ENCODE measurements around the gene IFRD2. TPM values are rescaled to one million over a fixed set of nuclear protein-coding genes. Genes with fewer than 3 reads are reported as not detected.
A peak's percentile ranks its signal among the peaks of the same experiment; 100 is the strongest.

The IFRD2 gene
- total RNA-seq, 1 donor from 2014 or later: 231 TPM

- H3K9me3 ChIP-seq: no peaks in the 10 kb centered on the region
- TF ChIP-seq, protein P1, sequence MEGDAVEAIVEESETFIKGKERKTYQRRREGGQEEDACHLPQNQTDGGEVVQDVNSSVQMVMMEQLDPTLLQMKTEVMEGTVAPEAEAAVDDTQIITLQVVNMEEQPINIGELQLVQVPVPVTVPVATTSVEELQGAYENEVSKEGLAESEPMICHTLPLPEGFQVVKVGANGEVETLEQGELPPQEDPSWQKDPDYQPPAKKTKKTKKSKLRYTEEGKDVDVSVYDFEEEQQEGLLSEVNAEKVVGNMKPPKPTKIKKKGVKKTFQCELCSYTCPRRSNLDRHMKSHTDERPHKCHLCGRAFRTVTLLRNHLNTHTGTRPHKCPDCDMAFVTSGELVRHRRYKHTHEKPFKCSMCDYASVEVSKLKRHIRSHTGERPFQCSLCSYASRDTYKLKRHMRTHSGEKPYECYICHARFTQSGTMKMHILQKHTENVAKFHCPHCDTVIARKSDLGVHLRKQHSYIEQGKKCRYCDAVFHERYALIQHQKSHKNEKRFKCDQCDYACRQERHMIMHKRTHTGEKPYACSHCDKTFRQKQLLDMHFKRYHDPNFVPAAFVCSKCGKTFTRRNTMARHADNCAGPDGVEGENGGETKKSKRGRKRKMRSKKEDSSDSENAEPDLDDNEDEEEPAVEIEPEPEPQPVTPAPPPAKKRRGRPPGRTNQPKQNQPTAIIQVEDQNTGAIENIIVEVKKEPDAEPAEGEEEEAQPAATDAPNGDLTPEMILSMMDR (IDR thresholded peaks at IDR 0.05): no peak
- no peaks in the 10 kb centered on the region for H3K27me3 ChIP-seq
- H3K27ac ChIP-seq: peak overlapping the region; percentile 92 to 95
- peaks cover 15% of the 10 kb centered on the region in 2 donors for H3K36me3 ChIP-seq
- no peak overlapping the region for H3K4me3 ChIP-seq
- H3K4me1 ChIP-seq: peaks cover 61 to 89% of the 10 kb centered on the region in 2 donors
- no peak for DNase-seq (ENCODE audit: low spot score in 2 of 2)
- intact Hi-C loops (cut with DNase I): no loop called here
Measured at GRCh38 chr3:50243543-50243895, 48.7 kb downstream of the IFRD2 start.

- peak in 1 of 2 donors; percentile 83 for DNase-seq (ENCODE audit: low spot score in 2 of 2)
- TF ChIP-seq, protein P1 (IDR thresholded peaks at IDR 0.05): no peak
- no peaks in the 10 kb centered on the region for H3K9me3 ChIP-seq
- peak overlapping the region; percentile 92 to 95 for H3K27ac ChIP-seq
- no peaks in the 10 kb centered on the region for H3K27me3 ChIP-seq
- peak overlapping the region; percentile 4 to 29 for H3K4me3 ChIP-seq
- H3K4me1 ChIP-seq: peaks cover 60 to 84% of the 10 kb centered on the region in 2 donors
- peaks cover 15% of the 10 kb centered on the region in 2 donors for H3K36me3 ChIP-seq
- intact Hi-C loops (cut with DNase I): no loop called here
Measured at GRCh38 chr3:50242851-50243542, 49.2 kb downstream of the IFRD2 start.

GRCh38 chr3:50242381-50242770 is 49.9 kb downstream of the IFRD2 start:
- Histone ChIP-seq H3K4me3 (peak overlapping the region; percentile 4 to 29), H3K36me3 (peaks cover 13 to 15% of the 10 kb centered on the region in 2 donors), H3K4me1 (peaks cover 58 to 78% of the 10 kb centered on the region in 2 donors), H3K27me3 (no peaks in the 10 kb centered on the region), H3K27ac (peak overlapping the region; percentile 92 to 95), H3K9me3 (no peaks in the 10 kb centered on the region)
- TF ChIP-seq, protein P1 (IDR thresholded peaks at IDR 0.05): no peak
- intact Hi-C loops (cut with DNase I): no loop called here
- no peak for DNase-seq (ENCODE audit: low spot score in 2 of 2)

DNA sequence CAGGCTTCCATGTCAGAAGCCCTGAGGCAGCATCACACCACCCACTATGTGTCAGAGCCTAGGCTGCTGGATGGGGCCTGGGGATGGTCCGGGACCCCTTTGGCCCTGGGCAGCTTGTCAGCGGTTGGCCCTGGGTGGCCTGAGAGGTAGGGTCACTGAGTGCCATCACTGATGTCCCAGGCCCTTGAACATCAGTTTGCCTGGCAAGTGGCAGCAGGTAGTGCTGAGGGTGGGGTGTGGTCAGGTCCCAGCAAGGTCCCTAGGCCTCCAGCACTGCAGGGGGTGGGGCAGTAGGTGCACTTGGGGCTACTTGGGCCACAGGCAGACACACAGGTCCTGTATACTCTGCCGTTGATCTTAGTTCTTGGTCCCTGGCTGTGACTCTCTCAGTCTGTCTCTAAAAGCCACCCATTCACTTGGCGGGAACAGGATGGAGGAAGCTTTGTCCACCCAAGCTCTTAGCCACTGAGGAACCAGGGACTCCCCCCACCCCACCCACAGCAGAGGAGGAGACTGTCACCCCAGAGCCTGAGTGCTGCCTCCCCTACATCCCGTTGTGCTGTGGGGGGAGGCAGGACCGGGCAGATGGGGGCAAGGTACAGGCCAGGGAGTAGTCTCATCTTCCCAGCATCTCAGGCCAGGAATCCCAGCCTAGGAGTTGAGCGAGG is 50.4 kb downstream of the IFRD2 start:
- H3K4me3 ChIP-seq: peak overlapping the region; percentile 7 to 29
- H3K4me1 ChIP-seq: peaks cover 53 to 73% of the 10 kb centered on the region in 2 donors
- peak overlapping the region; percentile 92 to 95 for H3K27ac ChIP-seq
- intact Hi-C loops (cut with DNase I): no loop called here
- H3K9me3 ChIP-seq: no peaks in the 10 kb centered on the region
- H3K36me3 ChIP-seq: peaks cover 10 to 15% of the 10 kb centered on the region in 2 donors
- DNase-seq (ENCODE audit: low spot score in 2 of 2): no peak
- H3K27me3 ChIP-seq: no peaks in the 10 kb centered on the region
- TF ChIP-seq, protein P1 (IDR thresholded peaks at IDR 0.05): no peak

DNA sequence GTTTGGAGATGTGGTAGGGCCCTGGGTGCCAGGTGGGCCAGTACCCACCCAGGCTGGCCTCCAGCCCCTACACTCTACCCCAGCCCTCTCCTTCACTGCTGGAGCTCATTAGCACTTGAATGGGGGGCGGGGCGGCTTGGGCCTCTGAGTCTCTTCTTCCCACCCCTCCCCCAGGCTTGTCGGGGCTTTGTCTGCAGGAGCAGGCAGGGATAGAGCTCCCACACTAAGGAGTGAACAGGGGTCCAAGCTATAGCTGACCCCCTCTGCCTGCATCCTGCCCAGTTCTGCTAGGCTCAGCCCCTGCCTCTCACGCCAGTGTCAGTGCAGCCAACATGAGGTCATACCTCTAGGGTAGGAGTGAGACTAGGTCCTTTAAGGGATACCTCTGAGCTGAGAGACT is 51.1 kb downstream of the IFRD2 start:
- DNase-seq (ENCODE audit: low spot score in 2 of 2): no peak
- Histone ChIP-seq H3K36me3 (peaks cover 10 to 15% of the 10 kb centered on the region in 2 donors), H3K4me3 (no peak overlapping the region), H3K27ac (peak overlapping the region; percentile 92 to 95), H3K9me3 (no peaks in the 10 kb centered on the region), H3K27me3 (no peaks in the 10 kb centered on the region), H3K4me1 (peaks cover 47 to 66% of the 10 kb centered on the region in 2 donors)
- intact Hi-C loops (cut with DNase I): no loop called here
- TF ChIP-seq, protein P1 (IDR thresholded peaks at IDR 0.05): no peak

Measured in ascending aorta (tissue), 2 donors.